ENCODE measurements around the gene PPP6R2. TPM values are rescaled to one million over a fixed set of nuclear protein-coding genes. Genes with fewer than 3 reads are reported as not detected.
"Not testable (repeated sequence)": the region's sequence is repeated elsewhere in the genome, so short reads cannot be mapped to it uniquely, and the experiment has no call there.

Gene PPP6R2
- total and polyA plus RNA-seq, 8 donors: 21.1 to 70.4 (median 25.1) TPM

GRCh38 chr22:50361688-50362087 lies 18.6 kb downstream of the PPP6R2 start:
- ATAC-seq: no peak
- WGBS, 2 donors: 89 to 92% methylated on average over 5 of the region's 5 CpGs
- no peaks in the 10 kb centered on the region for H3K36me3 ChIP-seq

GRCh38 chr22:50363166-50363802 lies 20.2 kb downstream of the PPP6R2 start:
- ATAC-seq (no peak), FAIRE-seq (no peak), DNase-seq (no peak)
- Histone ChIP-seq H3K4me3 (no peak overlapping the region), H3K27me3 (no peaks in the 10 kb centered on the region), H3K9me3 (no peaks in the 10 kb centered on the region), H3K27ac (no peak overlapping the region), H3K36me3 (peaks cover 0 to 3% (median 0%) of the 10 kb centered on the region in 3 donors), H3K4me1 (peaks cover 0 to 8% (median 6%) of the 10 kb centered on the region in 3 donors)
- 93 to 94% methylated on average over 8 of the region's 8 CpGs for WGBS, 2 donors
- TF ChIP-seq CTCF (IDR thresholded peaks at IDR 0.05): no peak
- intact Hi-C loops (cut with DNase I): no loop called here

More at GRCh38 chr22:50361688-50362087, 18.6 kb downstream of the PPP6R2 start:
- no peak for TF ChIP-seq CTCF (IDR thresholded peaks at IDR 0.05)
- FAIRE-seq (no peak), DNase-seq (no peak)
- peaks cover 0 to 8% (median 6%) of the 10 kb centered on the region in 3 donors for H3K4me1 ChIP-seq
- H3K27ac ChIP-seq: no peak overlapping the region
- H3K9me3 ChIP-seq: no peaks in the 10 kb centered on the region
- intact Hi-C loops (cut with DNase I): no loop called here
- no peak overlapping the region for H3K4me3 ChIP-seq
- H3K27me3 ChIP-seq: no peaks in the 10 kb centered on the region

- WGBS, 2 donors: 91 to 95% methylated on average over 11 of the region's 11 CpGs
- ATAC-seq; FAIRE-seq; H3K27ac ChIP-seq; H3K27me3 ChIP-seq; DNase-seq; H3K9me3 ChIP-seq; H3K36me3 ChIP-seq; H3K4me3 ChIP-seq; intact Hi-C loops (cut with DNase I); H3K4me1 ChIP-seq: not testable (repeated sequence)
Measured at GRCh38 chr22:50363803-50364194, 20.7 kb downstream of the PPP6R2 start.

- DNase-seq (peak in 1 of 6 donors; percentile 30), FAIRE-seq (no peak), ATAC-seq (no peak)
- no peak for TF ChIP-seq CTCF (IDR thresholded peaks at IDR 0.05)
- 94% methylated on average over 27 of the region's 27 CpGs for WGBS, 2 donors
- no peak overlapping the region for H3K27ac ChIP-seq
- H3K9me3 ChIP-seq: no peaks in the 10 kb centered on the region
- H3K27me3 ChIP-seq: no peaks in the 10 kb centered on the region
- no peak overlapping the region for H3K4me3 ChIP-seq
- intact Hi-C loops (cut with DNase I): no loop called here
- H3K36me3 ChIP-seq: peaks cover 0 to 4% (median 3%) of the 10 kb centered on the region in 3 donors
- H3K4me1 ChIP-seq: peaks cover 0 to 8% (median 6%) of the 10 kb centered on the region in 3 donors
Measured at GRCh38 chr22:50367778-50368500, 24.8 kb downstream of the PPP6R2 start.

GRCh38 chr22:50371101-50371648 lies 28.0 kb downstream of the PPP6R2 start:
- H3K4me1 ChIP-seq: peaks cover 0 to 2% (median 0%) of the 10 kb centered on the region in 3 donors
- no peaks in the 10 kb centered on the region for H3K27me3 ChIP-seq
- H3K36me3 ChIP-seq: peaks cover 0 to 14% (median 9%) of the 10 kb centered on the region in 3 donors
- no peak overlapping the region for H3K4me3 ChIP-seq
- 93 to 97% methylated on average over 2 of the region's 2 CpGs for WGBS, 2 donors
- TF ChIP-seq CTCF (IDR thresholded peaks at IDR 0.05): no peak
- intact Hi-C loops (cut with DNase I): no loop called here
- FAIRE-seq: no peak
- no peak for DNase-seq
- no peaks in the 10 kb centered on the region for H3K9me3 ChIP-seq
- H3K27ac ChIP-seq: no peak overlapping the region
- no peak for ATAC-seq

All from pancreas (tissue), 10 donors.